OCI-LY7 (cell line): ENCODE measurements around the gene WFS1.

Experiments
- CTCF ChIP-seq: fragments of 200-600 bp; sonication (generic); conservative IDR thresholded peaks from 2 replicates; pipeline ENCODE4 v1.5.1; 2014; ENCODE audit warnings: mild to moderate bottlenecking, antibody characterized with exemption, low read length, moderate library complexity, mixed read lengths
- EZH2phosphoT487 ChIP-seq: fragments of 200-600 bp; sonication (generic); IDR thresholded peaks from 2 replicates; pipeline ENCODE4 v1.6.1; 2018; ENCODE audit warnings: low read depth, borderline replicate concordance, mild to moderate bottlenecking, mixed run types, antibody characterized with exemption, low read length, moderate library complexity, mixed read lengths

DNA sequence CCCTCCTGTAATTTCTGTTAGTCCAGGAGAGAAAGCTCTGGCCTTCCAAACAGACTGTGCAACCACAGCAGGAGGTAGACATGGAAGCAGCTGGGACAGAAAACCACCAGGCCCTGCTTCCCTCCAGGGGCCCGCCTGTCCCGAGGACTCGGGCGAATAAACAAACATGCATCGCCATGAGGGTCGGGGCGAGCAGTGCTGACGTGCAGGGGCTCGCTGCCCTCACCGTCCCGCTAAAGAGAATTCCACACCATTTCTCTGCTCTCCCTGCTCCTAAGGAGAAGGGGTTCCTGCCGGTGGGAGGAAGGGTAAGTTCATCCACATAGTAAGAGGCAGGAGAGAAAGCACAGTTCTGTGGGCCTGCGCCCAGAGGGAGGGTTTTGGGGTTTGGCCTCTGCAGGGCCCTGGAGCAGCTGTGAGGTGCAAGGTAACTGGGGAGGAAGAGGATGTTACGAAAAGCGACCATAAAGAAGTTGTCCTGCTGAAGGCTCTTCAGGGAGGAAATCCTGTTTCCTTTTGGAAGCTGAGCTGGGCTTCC, 54.9 kb downstream of the WFS1 start:
- no peak for TF ChIP-seq CTCF
- TF ChIP-seq EZH2phosphoT487, result no peak
